ENCODE results near the gene MYH9.

Gene MYH9

DNA sequence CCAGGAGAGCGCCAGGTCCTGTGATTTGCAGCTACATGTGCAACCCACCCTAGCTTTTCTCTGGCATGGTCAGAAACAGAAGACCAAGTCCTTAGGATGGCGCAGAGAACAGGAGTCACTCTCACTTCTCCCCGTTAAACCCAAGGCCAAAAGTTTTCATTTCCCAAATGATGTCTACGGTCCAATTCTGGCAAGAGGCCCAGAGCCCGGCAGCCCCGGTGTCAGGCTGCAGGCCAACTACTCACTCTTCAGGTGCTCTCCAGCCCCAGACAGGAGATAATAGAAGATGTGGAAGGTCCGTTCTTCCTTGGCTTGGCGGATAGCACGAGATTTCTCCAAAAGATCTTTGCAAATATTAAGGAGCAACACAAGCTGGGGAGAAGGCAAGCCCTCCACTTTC is 67.2 kb downstream of the MYH9 start:
- no peak for DNase-seq (ENCODE audit: low spot score)
- TF ChIP-seq, protein P1, sequence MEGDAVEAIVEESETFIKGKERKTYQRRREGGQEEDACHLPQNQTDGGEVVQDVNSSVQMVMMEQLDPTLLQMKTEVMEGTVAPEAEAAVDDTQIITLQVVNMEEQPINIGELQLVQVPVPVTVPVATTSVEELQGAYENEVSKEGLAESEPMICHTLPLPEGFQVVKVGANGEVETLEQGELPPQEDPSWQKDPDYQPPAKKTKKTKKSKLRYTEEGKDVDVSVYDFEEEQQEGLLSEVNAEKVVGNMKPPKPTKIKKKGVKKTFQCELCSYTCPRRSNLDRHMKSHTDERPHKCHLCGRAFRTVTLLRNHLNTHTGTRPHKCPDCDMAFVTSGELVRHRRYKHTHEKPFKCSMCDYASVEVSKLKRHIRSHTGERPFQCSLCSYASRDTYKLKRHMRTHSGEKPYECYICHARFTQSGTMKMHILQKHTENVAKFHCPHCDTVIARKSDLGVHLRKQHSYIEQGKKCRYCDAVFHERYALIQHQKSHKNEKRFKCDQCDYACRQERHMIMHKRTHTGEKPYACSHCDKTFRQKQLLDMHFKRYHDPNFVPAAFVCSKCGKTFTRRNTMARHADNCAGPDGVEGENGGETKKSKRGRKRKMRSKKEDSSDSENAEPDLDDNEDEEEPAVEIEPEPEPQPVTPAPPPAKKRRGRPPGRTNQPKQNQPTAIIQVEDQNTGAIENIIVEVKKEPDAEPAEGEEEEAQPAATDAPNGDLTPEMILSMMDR (IDR thresholded peaks at IDR 0.05; ENCODE audit: borderline replicate concordance, control extremely low read depth, extremely low read depth, insufficient read depth, missing control alignments): no peak
- in situ Hi-C loops (cut with MboI; ENCODE audit: low sequenced_read_pairs, unreplicated experiment): no loop called here

DNA sequence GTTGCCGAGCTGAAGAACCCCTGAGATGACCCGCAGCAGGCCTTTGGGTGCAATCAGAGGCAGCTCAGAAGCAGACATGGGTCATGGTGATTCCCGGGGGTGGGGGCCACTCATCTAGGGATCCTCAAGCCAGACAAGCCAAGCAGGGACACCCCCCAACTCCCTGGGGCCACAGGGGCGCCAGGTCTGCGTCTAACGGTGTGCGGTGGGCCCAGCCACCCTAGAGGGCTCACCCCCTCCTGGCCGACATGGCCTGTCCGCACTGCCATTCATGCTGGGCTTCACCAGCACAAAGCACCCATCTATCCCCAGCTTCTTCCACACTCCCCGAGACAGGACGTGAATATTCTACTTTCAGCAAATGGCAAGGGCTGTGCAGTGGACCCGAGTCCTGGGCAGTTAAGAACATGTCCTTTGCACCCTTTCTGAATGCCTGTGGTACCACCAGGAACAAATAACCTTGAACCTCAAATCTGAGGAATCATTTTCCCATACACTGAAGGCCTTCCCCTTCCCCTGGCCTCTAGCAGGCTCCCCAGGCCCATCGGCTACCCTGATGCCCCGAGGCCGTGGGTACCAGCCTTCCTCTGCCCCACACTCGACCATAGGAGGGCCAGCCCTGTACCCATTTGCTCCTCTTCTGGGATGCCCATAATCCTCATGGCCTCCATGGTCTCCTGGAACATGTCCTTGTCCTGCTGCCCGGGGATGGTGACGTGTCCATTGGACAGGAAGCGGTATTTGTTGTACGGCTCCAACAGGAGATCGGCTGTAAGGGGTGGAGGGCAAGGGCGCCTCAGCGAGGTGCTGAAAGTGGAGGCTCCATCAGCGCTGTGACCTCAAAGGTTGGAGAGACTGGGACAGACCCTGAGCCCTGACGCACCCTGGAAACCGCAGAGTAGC is 67.9 kb downstream of the MYH9 start:
- in situ Hi-C loops (cut with MboI; ENCODE audit: low sequenced_read_pairs, unreplicated experiment): no loop called here
- no peak for DNase-seq (ENCODE audit: low spot score)
- TF ChIP-seq, protein P1 (IDR thresholded peaks at IDR 0.05; ENCODE audit: borderline replicate concordance, control extremely low read depth, extremely low read depth, insufficient read depth, missing control alignments): no peak

DNA sequence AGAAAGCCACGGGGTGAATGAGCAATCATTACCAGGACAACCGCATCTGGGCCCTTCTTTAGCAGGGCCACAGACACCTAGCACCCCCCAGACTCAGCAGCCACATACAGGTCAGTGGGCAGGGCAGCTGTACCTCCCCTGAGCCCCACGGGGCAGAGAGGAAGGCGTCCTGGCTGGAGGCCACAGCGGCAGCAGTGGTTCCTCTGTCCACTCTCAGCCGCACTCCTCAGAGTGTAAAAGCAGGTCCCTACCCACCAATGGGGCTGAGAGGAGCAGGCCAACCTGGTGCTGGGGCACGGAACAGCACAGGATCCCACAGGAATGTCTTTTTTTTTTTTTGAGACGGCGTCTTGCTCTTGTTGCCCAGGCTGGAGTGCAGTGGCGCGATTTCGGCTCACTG is 69.3 kb downstream of the MYH9 start:
- in situ Hi-C loops (cut with MboI; ENCODE audit: low sequenced_read_pairs, unreplicated experiment): no loop called here
- DNase-seq (ENCODE audit: low spot score): no peak
- TF ChIP-seq, protein P1 (IDR thresholded peaks at IDR 0.05; ENCODE audit: borderline replicate concordance, control extremely low read depth, extremely low read depth, insufficient read depth, missing control alignments): no peak

DNA sequence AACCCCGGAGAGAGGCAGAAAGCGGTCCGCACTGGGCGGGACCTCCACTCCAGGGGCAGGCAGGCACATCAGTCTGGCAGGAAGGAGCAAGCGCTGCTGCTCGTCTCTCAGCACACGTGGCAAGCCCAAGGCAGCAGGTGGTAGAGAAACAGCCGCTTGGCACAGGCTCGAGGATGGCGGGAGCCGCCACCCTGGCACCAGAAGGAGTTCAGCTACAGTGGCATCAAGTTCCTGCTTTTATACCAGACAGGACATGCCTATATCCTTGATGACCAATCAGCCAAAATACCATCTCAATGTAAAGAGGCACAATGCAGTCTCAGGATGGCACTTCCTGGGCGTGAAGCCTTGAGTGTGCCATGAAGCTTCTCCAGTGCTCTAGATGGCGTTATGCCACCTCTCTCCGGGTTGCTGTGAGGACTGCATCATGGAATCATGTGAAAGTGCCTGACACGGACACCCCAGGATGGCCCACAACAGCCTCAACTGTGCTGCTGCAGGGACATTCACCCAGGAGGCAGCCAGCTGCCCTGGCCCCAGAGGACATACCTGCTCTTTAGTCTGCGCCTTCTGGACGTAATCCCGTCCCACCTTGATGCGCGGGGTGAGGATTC is 70.0 kb downstream of the MYH9 start:
- in situ Hi-C loops (cut with MboI; ENCODE audit: low sequenced_read_pairs, unreplicated experiment): no loop called here
- TF ChIP-seq, protein P1 (IDR thresholded peaks at IDR 0.05; ENCODE audit: borderline replicate concordance, control extremely low read depth, extremely low read depth, insufficient read depth, missing control alignments): no peak
- DNase-seq (ENCODE audit: low spot score): no peak

DNA sequence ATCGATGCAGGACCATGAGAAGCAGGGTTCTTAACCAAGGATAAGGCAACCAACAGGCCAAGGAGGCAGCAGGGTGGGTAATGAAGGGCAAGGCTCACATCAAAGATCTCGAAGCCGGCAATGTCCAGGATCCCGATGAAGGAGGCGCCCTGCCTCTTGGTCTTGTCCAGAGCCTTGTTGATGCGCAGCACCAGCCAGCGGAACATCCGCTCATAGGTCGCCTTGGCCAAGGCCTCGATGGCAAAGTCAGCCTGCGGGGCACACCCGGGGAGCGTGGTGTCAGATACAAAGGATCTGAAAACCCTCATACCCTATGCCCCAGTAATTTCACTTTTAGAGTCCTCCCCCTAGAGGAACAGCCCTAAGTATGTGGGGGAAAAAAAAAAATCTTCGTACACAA is 71.3 kb downstream of the MYH9 start:
- TF ChIP-seq, protein P1 (IDR thresholded peaks at IDR 0.05; ENCODE audit: borderline replicate concordance, control extremely low read depth, extremely low read depth, insufficient read depth, missing control alignments): no peak
- DNase-seq (ENCODE audit: low spot score): no peak
- in situ Hi-C loops (cut with MboI; ENCODE audit: low sequenced_read_pairs, unreplicated experiment): no loop called here

DNA sequence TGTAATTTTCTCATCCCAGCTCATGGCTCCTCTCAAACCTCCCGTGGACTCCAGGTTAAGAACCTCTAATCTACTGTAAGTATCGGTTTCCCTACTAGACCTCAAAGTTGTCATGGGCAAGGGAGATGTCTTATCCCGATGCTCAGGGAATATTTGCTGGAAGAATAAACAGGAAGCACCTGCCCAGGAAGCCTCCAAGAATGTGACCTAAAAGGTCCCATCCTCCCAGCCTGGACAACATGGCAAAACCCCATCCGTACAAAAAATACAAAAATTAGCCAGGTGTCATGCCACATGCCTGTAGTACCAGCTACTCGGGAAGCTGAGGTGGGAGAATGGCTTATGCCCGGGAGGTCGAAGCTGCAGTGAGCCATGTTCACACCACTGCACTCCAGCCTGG is 72.4 kb downstream of the MYH9 start:
- TF ChIP-seq, protein P1 (IDR thresholded peaks at IDR 0.05; ENCODE audit: borderline replicate concordance, control extremely low read depth, extremely low read depth, insufficient read depth, missing control alignments): no peak
- DNase-seq (ENCODE audit: low spot score): no peak

More for the DNA sequence above, 72.4 kb downstream of the MYH9 start:
- in situ Hi-C loops (cut with MboI; ENCODE audit: low sequenced_read_pairs, unreplicated experiment): no loop called here
